HG03039 (cell line): ENCODE data around the gene COL4A2.

Experiments used
- ATAC-seq: cut with Tn5 transposase; IDR thresholded peaks from one replicate; pipeline ENCODE4 v1.9.1; 2021; ENCODE audit warnings: mild to moderate bottlenecking, moderate library complexity; ENCODE audit not compliant: unreplicated experiment

The COL4A2 gene

GRCh38 chr13:110396913-110397381 is 89.9 kb downstream of the COL4A2 start:
- ATAC-seq: no peak

- no peak for ATAC-seq
Observed at GRCh38 chr13:110397436-110398115, 90.5 kb downstream of the COL4A2 start.

DNA sequence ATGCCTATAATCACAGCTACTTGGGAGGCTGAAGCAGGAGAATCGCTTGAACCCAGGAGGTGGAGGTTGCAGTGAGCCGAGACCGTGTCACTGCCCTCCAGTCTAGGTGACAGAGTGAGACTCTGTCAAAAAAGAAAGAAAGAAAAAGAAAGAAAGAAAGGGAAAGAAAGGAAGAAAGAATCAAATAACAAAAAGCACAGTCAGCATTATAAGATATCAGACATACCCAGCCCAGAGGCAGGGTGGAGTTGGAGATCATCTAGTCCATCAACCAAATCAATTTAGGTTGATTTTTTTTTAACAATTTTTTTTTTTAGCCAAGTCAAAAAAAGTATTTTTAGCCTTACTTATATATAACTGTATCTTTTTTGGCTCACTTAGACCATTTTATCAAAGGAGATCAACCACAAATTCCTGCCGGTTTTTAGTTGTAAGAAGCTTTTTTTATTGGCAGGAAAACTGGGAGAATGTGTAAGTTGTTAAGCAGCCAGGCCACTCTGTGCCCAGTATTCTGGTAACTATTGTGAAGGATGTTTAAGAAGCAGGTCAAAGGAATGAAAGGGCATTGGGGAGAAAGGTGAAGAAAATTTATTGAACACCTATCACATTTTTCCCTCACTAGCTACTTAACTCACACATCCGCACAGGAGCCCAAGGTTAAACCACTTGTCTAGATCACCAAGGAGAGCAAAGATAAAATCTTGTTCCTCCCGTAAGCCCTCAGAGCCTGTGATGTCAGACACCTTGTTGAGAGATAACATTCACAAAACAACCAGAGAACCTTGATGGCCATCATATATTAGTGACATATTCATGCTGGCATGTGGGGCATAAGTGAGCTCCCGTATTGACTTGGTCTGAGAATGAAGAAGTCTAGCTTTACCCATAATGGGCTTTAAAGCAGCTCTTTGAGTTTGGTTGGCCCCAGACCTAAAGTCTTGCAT is 91.8 kb downstream of the COL4A2 start:
- no peak for ATAC-seq

DNA sequence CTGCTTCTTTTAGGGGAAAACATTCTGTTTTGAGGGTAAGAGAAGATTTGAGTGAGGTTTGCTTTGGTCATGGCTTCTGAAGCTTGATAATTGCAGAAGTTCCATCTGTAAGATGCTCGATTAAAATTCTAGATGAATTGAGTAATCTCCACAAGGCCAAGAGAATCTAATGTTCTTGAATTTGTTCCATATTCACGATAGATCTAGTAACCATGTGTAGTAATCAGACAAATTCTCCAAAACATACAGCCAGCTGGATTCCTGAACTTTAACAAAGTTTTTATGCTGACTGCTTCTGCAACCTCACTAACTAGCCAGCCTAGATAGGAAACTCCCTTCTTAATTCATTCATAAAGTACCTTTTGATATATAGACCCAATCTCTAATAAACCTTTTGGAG is 92.7 kb downstream of the COL4A2 start:
- no peak for ATAC-seq

GRCh38 chr13:110400786-110401533 is 93.9 kb downstream of the COL4A2 start:
- no peak for ATAC-seq

DNA sequence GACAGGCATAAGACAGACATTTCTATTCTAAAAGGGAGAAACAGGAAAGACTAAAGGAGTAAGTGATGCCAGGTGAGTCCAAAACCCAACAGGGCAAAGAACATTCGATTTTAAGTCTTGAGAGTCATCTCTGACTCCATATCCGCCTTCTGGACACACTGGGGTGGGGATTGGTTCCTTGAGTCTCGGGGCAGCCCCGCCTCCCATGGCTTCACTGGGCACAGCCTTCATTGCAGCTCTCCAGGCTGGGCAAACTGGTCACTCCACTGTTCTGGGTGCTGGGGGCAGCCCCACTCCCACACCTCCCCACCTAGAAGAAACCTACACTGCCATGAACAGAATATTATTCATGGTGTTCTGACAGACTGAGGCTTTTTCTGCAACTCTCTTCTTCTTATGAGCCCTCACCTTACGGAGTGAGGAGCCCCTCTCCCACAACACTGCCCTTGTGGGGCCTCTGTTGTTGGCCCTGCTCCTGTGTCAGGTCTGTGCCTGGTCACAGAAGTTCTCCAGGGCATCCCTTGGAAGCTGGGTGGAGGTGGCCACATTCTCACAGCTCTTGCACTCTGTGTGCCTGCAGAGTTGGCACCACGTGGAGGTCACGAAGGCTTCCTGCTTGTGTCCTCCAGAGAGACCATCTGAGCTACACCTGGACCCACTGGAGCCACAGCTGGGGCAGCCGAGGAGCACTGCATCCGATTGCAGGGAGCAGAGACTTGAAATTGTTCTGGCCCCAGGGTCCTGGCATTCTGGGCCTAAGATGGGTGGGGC is 95.4 kb downstream of the COL4A2 start:
- no peak for ATAC-seq

GRCh38 chr13:110403315-110403714 is 96.2 kb downstream of the COL4A2 start:
- ATAC-seq: no peak

GRCh38 chr13:110403721-110404120 is 96.6 kb downstream of the COL4A2 start:
- ATAC-seq: no peak

DNA sequence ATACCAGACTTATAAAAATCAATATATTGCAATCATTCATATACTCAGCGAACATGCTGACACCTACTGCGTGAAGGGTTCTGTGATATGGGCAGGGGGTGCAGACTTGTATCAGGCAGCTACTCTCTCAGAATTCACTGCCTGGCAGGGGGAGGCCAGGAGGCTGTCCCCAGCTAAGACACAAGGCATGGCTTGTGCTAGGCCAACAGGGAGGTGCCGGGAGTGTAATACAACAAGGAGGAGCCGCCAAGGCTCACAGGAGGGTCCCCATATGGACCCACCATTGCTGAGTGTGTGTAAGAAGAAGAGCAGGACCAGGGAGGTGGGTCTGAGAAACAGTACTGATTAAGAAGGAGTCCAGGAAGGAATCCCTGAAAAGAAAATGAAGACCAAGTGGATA is 97.2 kb downstream of the COL4A2 start:
- ATAC-seq: no peak

GRCh38 chr13:110405597-110406450 is 98.7 kb downstream of the COL4A2 start:
- no peak for ATAC-seq

GRCh38 chr13:110407021-110407420 is 99.9 kb downstream of the COL4A2 start:
- ATAC-seq: no peak

- no peak for ATAC-seq
Observed at GRCh38 chr13:110407531-110407930, 100.4 kb downstream of the COL4A2 start.

DNA sequence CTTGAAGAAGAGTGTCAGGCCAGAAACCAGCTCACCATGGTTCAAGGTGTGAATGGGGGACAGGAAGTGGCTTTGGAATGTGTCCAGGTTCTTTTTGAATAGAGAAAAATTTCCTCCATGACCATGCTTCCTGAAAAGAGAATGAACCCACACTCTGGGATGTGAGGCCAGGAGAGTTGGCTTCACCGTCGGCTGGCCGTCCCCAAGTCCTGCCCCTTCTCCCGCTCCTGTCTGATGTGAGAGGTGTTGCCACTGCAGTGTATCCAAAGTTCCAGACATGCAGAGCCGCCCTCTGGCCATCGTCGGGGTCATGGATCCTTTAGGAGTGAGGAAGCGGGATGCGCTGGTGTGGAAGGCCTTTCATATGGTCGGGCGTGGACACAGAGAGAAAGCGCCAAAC is 101.2 kb downstream of the COL4A2 start:
- no peak for ATAC-seq

DNA sequence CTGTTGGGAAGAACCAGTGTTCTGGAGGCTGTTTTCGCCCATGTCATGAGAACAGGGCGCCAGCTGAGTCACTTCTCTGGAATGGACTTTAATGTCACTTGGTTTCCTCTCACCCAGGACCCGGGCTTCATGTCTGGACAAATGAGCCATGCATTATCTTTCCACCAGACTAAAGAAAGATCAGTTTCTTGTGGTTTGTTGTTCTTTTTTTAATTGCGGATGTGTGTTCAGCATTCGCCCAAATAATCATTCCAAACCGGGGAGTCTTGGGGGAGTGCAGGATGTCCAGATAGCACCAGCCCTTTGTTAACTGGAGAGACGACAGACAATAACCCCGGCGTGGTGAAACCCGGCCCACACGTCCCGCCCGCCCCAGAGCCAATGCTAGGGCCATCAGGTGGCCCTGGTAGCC is 102.5 kb downstream of the COL4A2 start:
- ATAC-seq: no peak

GRCh38 chr13:110410000-110410399 is 102.9 kb downstream of the COL4A2 start:
- no peak for ATAC-seq

- ATAC-seq: no peak
Observed at GRCh38 chr13:110410936-110411687, 104.0 kb downstream of the COL4A2 start.

- no peak for ATAC-seq
Observed at GRCh38 chr13:110411688-110412059, 104.6 kb downstream of the COL4A2 start.

DNA sequence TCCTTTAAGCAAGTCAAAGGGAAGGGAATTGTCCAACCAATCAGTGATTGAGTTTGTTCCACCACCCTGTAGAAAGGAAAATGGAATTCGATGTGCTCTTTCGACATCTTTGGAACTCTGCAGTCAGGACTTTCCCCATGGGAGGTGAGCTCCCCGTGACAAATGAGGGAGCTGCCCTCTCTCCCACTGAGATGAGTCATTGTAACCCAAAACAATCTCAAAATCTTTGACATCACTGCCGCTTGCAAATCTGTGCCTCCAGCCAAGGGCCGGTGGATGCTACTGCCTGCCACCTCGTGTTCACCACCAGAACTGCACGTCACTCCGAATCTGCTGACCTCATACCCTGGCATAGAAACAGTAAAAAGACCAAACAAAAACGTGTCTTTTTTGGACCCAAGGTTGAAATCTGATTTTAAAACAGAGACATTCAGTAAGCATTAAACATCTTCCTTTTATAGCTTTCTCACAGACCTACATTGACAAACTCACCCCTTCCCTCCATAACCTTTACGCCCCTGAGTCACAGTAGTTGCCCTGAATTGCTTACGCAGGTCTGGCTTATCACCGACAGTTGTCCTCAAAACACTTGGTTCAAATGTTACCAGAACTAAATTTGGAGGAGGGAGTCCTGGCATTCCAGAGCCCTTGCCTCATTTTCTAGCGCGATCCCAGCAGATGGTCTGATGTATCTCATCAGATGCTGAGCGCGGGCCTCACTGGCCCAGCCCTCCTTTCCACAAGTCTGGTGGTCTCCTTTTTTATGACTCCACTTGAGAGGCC is 105.2 kb downstream of the COL4A2 start:
- ATAC-seq: peak; percentile 80
